GM19372 (cell line): ENCODE data around the gene MALAT1.
"Not testable (repeated sequence)": the region's sequence is repeated elsewhere in the genome, so short reads cannot be mapped to it uniquely, and the experiment has no call there.

Experiments
- ATAC-seq: cut with Tn5 transposase; IDR thresholded peaks from one replicate; pipeline ENCODE4 v1.9.1; 2021; ENCODE audit warnings: mild to moderate bottlenecking, low read depth, moderate library complexity; ENCODE audit not compliant: unreplicated experiment

The MALAT1 gene

DNA sequence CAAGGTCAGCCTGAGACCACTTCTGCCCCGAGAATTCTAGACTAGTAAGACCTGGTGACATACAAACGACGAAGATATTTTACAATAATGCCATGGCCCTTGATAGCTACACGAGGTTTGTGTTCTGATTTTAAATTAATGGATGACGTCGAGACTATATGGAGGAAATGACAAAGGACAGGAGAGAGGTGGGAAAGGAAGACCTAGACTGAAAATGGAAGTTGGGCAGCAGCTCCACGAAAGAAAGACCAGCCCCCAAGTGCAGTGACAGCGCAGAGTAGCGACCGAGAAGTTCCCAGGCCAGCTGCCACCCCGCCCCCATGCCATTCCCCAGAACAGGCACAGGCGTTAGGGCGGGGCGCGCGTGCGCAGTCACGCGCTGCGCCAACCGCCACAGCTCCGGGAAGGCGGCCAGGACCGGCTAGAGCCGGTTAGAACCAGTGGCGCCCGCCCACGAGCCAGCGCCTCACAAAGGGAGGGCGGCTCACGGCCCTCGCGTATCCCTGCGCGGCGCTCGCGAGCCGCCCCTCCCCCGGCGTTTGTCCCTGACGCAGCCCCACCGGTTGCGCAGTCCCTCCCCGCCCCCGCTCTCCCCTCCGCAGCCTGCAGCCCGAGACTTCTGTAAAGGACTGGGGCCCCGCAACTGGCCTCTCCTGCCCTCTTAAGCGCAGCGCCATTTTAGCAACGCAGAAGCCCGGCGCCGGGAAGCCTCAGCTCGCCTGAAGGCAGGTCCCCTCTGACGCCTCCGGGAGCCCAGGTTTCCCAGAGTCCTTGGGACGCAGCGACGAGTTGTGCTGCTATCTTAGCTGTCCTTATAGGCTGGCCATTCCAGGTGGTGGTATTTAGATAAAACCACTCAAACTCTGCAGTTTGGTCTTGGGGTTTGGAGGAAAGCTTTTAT lies 1.5 kb upstream of the MALAT1 start:
- ATAC-seq, result peak; percentile 70

DNA sequence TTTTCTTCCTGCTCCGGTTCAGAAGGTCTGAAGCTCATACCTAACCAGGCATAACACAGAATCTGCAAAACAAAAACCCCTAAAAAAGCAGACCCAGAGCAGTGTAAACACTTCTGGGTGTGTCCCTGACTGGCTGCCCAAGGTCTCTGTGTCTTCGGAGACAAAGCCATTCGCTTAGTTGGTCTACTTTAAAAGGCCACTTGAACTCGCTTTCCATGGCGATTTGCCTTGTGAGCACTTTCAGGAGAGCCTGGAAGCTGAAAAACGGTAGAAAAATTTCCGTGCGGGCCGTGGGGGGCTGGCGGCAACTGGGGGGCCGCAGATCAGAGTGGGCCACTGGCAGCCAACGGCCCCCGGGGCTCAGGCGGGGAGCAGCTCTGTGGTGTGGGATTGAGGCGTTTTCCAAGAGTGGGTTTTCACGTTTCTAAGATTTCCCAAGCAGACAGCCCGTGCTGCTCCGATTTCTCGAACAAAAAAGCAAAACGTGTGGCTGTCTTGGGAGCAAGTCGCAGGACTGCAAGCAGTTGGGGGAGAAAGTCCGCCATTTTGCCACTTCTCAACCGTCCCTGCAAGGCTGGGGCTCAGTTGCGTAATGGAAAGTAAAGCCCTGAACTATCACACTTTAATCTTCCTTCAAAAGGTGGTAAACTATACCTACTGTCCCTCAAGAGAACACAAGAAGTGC lies 661 bp upstream of the MALAT1 start:
- ATAC-seq, result no peak

DNA sequence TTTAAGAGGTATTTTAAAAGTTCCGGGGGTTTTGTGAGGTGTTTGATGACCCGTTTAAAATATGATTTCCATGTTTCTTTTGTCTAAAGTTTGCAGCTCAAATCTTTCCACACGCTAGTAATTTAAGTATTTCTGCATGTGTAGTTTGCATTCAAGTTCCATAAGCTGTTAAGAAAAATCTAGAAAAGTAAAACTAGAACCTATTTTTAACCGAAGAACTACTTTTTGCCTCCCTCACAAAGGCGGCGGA lies 193 bp upstream of the MALAT1 start:
- no peak for ATAC-seq

DNA sequence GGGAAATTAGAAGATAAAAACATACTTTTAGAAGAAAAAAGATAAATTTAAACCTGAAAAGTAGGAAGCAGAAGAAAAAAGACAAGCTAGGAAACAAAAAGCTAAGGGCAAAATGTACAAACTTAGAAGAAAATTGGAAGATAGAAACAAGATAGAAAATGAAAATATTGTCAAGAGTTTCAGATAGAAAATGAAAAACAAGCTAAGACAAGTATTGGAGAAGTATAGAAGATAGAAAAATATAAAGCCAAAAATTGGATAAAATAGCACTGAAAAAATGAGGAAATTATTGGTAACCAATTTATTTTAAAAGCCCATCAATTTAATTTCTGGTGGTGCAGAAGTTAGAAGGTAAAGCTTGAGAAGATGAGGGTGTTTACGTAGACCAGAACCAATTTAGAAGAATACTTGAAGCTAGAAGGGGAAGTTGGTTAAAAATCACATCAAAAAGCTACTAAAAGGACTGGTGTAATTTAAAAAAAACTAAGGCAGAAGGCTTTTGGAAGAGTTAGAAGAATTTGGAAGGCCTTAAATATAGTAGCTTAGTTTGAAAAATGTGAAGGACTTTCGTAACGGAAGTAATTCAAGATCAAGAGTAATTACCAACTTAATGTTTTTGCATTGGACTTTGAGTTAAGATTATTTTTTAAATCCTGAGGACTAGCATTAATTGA lies 1.0 kb downstream of the MALAT1 start:
- ATAC-seq, result no peak

DNA sequence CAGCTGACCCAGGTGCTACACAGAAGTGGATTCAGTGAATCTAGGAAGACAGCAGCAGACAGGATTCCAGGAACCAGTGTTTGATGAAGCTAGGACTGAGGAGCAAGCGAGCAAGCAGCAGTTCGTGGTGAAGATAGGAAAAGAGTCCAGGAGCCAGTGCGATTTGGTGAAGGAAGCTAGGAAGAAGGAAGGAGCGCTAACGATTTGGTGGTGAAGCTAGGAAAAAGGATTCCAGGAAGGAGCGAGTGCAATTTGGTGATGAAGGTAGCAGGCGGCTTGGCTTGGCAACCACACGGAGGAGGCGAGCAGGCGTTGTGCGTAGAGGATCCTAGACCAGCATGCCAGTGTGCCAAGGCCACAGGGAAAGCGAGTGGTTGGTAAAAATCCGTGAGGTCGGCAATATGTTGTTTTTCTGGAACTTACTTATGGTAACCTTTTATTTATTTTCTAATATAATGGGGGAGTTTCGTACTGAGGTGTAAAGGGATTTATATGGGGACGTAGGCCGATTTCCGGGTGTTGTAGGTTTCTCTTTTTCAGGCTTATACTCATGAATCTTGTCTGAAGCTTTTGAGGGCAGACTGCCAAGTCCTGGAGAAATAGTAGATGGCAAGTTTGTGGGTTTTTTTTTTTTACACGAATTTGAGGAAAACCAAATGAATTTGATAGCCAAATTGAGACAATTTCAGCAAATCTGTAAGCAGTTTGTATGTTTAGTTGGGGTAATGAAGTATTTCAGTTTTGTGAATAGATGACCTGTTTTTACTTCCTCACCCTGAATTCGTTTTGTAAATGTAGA lies 1.7 kb downstream of the MALAT1 start:
- ATAC-seq, result no peak

DNA sequence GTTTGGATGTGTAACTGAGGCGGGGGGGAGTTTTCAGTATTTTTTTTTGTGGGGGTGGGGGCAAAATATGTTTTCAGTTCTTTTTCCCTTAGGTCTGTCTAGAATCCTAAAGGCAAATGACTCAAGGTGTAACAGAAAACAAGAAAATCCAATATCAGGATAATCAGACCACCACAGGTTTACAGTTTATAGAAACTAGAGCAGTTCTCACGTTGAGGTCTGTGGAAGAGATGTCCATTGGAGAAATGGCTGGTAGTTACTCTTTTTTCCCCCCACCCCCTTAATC lies 2.3 kb downstream of the MALAT1 start:
- no peak for ATAC-seq

DNA sequence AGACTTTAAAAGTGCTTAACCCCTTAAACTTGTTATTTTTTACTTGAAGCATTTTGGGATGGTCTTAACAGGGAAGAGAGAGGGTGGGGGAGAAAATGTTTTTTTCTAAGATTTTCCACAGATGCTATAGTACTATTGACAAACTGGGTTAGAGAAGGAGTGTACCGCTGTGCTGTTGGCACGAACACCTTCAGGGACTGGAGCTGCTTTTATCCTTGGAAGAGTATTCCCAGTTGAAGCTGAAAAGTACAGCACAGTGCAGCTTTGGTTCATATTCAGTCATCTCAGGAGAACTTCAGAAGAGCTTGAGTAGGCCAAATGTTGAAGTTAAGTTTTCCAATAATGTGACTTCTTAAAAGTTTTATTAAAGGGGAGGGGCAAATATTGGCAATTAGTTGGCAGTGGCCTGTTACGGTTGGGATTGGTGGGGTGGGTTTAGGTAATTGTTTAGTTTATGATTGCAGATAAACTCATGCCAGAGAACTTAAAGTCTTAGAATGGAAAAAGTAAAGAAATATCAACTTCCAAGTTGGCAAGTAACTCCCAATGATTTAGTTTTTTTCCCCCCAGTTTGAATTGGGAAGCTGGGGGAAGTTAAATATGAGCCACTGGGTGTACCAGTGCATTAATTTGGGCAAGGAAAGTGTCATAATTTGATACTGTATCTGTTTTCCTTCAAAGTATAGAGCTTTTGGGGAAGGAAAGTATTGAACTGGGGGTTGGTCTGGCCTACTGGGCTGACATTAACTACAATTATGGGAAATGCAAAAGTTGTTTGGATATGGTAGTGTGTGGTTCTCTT lies 2.8 kb downstream of the MALAT1 start:
- ATAC-seq, result no peak

DNA sequence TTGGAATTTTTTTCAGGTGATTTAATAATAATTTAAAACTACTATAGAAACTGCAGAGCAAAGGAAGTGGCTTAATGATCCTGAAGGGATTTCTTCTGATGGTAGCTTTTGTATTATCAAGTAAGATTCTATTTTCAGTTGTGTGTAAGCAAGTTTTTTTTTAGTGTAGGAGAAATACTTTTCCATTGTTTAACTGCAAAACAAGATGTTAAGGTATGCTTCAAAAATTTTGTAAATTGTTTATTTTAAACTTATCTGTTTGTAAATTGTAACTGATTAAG lies 3.4 kb downstream of the MALAT1 start:
- no peak for ATAC-seq

DNA sequence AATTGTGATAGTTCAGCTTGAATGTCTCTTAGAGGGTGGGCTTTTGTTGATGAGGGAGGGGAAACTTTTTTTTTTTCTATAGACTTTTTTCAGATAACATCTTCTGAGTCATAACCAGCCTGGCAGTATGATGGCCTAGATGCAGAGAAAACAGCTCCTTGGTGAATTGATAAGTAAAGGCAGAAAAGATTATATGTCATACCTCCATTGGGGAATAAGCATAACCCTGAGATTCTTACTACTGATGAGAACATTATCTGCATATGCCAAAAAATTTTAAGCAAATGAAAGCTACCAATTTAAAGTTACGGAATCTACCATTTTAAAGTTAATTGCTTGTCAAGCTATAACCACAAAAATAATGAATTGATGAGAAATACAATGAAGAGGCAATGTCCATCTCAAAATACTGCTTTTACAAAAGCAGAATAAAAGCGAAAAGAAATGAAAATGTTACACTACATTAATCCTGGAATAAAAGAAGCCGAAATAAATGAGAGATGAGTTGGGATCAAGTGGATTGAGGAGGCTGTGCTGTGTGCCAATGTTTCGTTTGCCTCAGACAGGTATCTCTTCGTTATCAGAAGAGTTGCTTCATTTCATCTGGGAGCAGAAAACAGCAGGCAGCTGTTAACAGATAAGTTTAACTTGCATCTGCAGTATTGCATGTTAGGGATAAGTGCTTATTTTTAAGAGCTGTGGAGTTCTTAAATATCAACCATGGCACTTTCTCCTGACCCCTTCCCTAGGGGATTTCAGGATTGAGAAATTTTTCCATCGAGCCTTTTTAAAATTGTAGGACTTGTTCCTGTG lies 3.9 kb downstream of the MALAT1 start:
- no peak for ATAC-seq

DNA sequence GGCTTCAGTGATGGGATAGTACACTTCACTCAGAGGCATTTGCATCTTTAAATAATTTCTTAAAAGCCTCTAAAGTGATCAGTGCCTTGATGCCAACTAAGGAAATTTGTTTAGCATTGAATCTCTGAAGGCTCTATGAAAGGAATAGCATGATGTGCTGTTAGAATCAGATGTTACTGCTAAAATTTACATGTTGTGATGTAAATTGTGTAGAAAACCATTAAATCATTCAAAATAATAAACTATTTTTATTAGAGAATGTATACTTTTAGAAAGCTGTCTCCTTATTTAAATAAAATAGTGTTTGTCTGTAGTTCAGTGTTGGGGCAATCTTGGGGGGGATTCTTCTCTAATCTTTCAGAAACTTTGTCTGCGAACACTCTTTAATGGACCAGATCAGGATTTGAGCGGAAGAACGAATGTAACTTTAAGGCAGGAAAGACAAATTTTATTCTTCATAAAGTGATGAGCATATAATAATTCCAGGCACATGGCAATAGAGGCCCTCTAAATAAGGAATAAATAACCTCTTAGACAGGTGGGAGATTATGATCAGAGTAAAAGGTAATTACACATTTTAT lies 4.6 kb downstream of the MALAT1 start:
- no peak for ATAC-seq

DNA sequence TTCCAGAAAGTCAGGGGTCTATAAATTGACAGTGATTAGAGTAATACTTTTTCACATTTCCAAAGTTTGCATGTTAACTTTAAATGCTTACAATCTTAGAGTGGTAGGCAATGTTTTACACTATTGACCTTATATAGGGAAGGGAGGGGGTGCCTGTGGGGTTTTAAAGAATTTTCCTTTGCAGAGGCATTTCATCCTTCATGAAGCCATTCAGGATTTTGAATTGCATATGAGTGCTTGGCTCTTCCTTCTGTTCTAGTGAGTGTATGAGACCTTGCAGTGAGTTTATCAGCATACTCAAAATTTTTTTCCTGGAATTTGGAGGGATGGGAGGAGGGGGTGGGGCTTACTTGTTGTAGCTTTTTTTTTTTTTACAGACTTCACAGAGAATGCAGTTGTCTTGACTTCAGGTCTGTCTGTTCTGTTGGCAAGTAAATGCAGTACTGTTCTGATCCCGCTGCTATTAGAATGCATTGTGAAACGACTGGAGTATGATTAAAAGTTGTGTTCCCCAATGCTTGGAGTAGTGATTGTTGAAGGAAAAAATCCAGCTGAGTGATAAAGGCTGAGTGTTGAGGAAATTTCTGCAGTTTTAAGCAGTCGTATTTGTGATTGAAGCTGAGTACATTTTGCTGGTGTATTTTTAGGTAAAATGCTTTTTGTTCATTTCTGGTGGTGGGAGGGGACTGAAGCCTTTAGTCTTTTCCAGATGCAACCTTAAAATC lies 5.3 kb downstream of the MALAT1 start:
- ATAC-seq, result no peak

DNA sequence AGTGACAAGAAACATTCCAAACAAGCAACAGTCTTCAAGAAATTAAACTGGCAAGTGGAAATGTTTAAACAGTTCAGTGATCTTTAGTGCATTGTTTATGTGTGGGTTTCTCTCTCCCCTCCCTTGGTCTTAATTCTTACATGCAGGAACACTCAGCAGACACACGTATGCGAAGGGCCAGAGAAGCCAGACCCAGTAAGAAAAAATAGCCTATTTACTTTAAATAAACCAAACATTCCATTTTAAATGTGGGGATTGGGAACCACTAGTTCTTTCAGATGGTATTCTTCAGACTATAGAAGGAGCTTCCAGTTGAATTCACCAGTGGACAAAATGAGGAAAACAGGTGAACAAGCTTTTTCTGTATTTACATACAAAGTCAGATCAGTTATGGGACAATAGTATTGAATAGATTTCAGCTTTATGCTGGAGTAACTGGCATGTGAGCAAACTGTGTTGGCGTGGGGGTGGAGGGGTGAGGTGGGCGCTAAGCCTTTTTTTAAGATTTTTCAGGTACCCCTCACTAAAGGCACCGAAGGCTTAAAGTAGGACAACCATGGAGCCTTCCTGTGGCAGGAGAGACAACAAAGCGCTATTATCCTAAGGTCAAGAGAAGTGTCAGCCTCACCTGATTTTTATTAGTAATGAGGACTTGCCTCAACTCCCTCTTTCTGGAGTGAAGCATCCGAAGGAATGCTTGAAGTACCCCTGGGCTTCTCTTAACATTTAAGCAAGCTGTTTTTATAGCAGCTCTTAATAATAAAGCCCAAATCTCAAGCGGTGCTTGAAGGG lies 6.0 kb downstream of the MALAT1 start:
- no peak for ATAC-seq

DNA sequence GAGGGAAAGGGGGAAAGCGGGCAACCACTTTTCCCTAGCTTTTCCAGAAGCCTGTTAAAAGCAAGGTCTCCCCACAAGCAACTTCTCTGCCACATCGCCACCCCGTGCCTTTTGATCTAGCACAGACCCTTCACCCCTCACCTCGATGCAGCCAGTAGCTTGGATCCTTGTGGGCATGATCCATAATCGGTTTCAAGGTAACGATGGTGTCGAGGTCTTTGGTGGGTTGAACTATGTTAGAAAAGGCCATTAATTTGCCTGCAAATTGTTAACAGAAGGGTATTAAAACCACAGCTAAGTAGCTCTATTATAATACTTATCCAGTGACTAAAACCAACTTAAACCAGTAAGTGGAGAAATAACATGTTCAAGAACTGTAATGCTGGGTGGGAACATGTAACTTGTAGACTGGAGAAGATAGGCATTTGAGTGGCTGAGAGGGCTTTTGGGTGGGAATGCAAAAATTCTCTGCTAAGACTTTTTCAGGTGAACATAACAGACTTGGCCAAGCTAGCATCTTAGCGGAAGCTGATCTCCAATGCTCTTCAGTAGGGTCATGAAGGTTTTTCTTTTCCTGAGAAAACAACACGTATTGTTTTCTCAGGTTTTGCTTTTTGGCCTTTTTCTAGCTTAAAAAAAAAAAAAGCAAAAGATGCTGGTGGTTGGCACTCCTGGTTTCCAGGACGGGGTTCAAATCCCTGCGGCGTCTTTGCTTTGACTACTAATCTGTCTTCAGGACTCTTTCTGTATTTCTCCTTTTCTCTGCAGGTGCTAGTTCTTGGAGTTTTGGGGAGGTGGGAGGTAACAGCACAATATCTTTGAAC lies 6.8 kb downstream of the MALAT1 start:
- ATAC-seq, result no peak

DNA sequence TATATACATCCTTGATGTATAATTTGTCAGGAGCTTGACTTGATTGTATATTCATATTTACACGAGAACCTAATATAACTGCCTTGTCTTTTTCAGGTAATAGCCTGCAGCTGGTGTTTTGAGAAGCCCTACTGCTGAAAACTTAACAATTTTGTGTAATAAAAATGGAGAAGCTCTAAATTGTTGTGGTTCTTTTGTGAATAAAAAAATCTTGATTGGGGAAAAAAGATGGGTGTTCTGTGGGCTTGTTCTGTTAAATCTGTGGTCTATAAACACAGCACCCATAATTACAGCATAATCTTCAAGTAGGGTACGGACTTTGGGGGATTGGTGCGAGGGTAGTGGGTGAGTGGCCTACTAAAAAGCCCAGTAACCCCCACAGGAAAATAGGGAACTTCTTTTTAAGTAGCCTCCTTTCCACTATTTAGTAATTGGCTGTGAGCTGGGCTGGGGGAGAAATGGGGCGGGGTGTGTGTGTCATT lies 7.5 kb downstream of the MALAT1 start:
- ATAC-seq, result no peak

DNA sequence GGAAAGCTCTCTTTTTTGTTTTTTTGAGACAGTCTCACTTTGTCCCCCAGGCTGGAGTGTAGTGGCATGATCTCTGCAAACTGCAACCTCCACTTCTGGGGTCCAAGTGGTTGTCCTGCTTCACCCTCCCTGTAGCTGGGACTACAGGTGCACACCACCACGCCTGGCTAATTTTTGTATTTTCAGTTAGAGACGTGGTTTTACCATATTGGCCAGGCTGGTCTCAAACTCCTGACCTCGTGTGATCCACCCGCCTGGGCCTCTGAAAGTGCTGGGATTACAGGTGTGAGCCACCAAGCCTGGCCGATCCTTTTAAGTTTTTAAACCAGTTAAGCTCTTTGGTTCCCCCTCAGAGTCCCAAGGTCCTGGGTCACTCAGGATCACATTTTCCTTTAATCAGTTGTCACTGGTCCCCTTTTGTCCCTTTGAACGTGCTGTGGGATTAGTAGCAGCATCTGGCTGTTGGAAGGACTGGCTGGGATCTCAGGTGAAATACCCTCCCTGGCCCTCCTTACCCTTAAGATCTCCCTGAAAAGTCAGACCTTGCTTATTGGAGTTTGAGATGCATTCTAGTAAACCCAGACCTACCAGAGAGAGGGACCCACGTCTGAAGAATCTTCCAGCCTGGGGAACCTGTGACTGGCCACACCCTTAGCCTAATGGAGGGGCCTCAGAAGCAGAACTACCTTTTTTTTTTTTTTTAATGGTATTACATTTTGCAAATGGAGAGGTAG lies 8.1 kb downstream of the MALAT1 start:
- ATAC-seq, result peak; percentile 35

DNA sequence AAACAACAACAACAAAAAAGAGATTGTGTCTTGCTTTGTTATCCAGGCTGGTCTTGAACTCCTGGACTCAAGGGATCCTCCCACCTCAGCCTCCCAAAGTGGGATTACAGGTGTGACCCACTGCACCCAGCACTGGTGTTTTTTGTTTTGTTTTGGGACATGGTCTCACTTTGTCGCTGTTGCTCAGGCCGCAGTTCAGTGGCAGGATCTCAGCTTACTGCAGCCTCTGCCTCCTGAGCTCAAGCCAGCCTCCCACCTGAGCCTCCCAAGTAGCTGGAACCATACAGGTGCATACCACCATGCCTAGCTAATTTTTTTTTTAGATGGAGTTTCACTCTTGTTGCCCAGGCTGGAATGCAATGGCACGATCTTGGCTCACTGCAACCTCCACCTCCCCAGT lies 13.5 kb downstream of the MALAT1 start:
- not testable (repeated sequence) for ATAC-seq
